DND-41 (cell line): Measurements from ENCODE around the gene AFAP1.

Experiments
- CTCF ChIP-seq: IDR thresholded peaks from 2 replicates; pipeline ENCODE4 v1.5.1; 2012; ENCODE audit warnings: borderline replicate concordance, low read length, moderate library complexity, mild to moderate bottlenecking; ENCODE audit not compliant: poor library complexity, severe bottlenecking; ENCODE audit errors: extremely low read depth
- EZH2 ChIP-seq: IDR thresholded peaks from 3 replicates; pipeline ENCODE4 v1.6.1; 2012; ENCODE audit warnings: borderline replicate concordance, low read depth, mild to moderate bottlenecking, moderate library complexity, low read length, inconsistent platforms; ENCODE audit not compliant: severe bottlenecking

DNA sequence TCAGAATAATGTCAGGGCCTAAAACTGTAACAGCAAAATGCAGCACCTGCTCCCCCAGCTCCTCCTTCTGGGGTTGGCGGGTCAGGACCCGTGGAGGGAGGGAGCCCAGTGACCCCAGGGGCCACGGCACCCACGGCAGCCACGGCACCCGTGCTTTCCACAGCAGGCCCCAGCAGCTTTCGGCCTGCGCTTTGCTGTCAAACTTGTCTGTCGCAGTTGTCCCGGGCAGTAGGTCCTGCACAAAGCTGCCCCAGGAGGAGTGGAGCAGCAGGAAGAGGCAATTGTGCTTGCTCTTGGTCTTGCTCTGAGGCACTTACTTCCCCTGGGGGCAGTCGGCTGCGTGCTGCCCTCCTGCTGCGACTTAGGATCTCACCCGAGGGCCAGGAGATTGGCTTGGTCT is 183.6 kb downstream of the AFAP1 start:
- no peak for TF ChIP-seq CTCF
- no peak for TF ChIP-seq EZH2
